Activated naive CD8-positive, alpha-beta T cell treated with anti-CD3 and anti-CD28 coated beads, Interleukin-2, amount 10 ng/mL, durations not matched to agents 7 days and 5 days (primary cell): ENCODE data around the gene RECK. TPM values are rescaled to one million over a fixed set of nuclear protein-coding genes. Genes with fewer than 3 reads are reported as not detected.

Experiments
- ATAC-seq: fragments of 150-1000 bp; cut with Tn5 transposase; one replicate; pipeline ENCODE4 v1.10.0; 2021; ENCODE audit warnings: low read depth, moderate library complexity
- POLR2A ChIA-PET: fragments of 350-600 bp; sonication (Branson Sonifier 250); formaldehyde crosslinking; loops from one replicate; lab custom pipeline; 2021; ENCODE audit warnings: antibody characterized with exemption; lab: Charles Lee
- DNase-seq: peaks from one replicate; pipeline ENCODE4 v3.0.0; 2021
- H3K27ac Mint-ChIP-seq: one replicate; pipeline ENCODE4 v1.8.0; 2022; ENCODE audit warnings: mild to moderate bottlenecking, mixed read lengths
- H3K27me3 Mint-ChIP-seq: one replicate; pipeline ENCODE4 v1.8.0; 2022; ENCODE audit warnings: mild to moderate bottlenecking, moderate library complexity, mixed read lengths
- H3K36me3 Mint-ChIP-seq: one replicate; pipeline ENCODE4 v1.8.0; 2021; ENCODE audit warnings: mild to moderate bottlenecking, mixed read lengths
- H3K4me1 Mint-ChIP-seq: one replicate; pipeline ENCODE4 v1.8.0; 2021; ENCODE audit warnings: mixed read lengths
- H3K4me3 Mint-ChIP-seq: one replicate; pipeline ENCODE4 v1.8.0; 2022; ENCODE audit warnings: mild to moderate bottlenecking, moderate library complexity, mixed read lengths
- H3K9me3 Mint-ChIP-seq: one replicate; pipeline ENCODE4 v1.8.0; 2021; ENCODE audit warnings: mixed read lengths
- total RNA-seq, 2 experiments: library from RNA; stranded (reverse); gene quantifications; one replicate each; pipeline ENCODE4 v1.2.3, GENCODE V29; 2021

Gene RECK
- total RNA-seq, 2 experiments from 2014 or later: 8.8 to 9.3 TPM

DNA sequence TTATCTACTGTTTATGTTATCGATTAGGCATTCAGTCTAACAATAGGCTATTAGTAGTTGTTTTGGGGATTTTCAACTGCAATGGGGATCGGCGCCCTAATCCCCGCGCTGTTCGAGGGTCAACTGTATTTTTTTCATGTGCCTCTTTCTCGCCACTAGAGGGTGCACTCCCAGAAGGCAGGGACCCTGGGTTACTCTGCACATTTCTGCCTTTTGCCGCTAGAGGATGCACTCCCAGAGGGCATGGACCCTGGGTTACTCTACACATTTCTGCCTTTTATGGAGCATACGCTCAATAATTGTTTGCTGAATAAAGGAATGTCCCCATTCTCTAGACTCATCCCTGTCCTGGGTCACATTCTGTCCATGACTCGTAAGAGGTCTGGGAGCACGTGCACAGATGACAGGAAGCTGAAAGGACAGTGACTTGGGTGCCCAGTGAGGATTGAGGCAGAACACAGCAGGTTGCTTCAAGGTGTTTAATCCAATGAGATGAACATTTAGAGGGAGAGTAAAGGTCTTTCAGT lies 27.9 kb upstream of the RECK start:
- H3K4me1 Mint-ChIP-seq: peaks cover 10% of the 10 kb centered on the region
- H3K27ac Mint-ChIP-seq: peak overlapping the region; percentile 8
- DNase-seq: peak; percentile 55
- ATAC-seq: peak; percentile 94
- peaks cover 8% of the 10 kb centered on the region for H3K9me3 Mint-ChIP-seq
- peaks cover 3% of the 10 kb centered on the region for H3K36me3 Mint-ChIP-seq
- H3K4me3 Mint-ChIP-seq: no peak overlapping the region
- POLR2A ChIA-PET: no interaction called here
- H3K27me3 Mint-ChIP-seq: peaks cover 47% of the 10 kb centered on the region

GRCh38 chr9:36011379-36011778 lies 25.3 kb upstream of the RECK start:
- Mint-ChIP-seq H3K4me1 (peaks cover 10% of the 10 kb centered on the region), H3K27me3 (peaks cover 44% of the 10 kb centered on the region), H3K9me3 (no peaks in the 10 kb centered on the region), H3K27ac (no peak overlapping the region), H3K4me3 (no peak overlapping the region), H3K36me3 (no peaks in the 10 kb centered on the region)
- POLR2A ChIA-PET: no interaction called here
- DNase-seq (no peak), ATAC-seq (no peak)

DNA sequence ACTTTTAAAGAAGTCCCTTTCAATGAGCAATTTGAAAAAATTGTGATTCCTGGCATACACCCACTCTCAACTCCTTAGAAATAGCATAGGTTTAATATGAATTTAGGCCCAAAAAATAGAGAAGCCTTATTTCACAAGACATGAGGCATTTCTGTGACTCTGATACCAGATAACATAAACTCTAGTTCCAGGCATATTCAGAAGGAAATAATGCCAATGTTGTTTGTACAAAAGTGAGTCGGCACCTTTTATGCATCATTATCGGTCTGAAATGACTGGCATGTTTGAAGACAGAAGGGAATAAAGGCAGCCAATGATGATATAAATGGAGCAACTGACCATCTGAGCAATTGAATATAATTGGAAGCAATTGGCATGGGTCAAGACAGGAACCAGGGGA lies 19.4 kb upstream of the RECK start:
- H3K27me3 Mint-ChIP-seq: peaks cover 25% of the 10 kb centered on the region
- no peak overlapping the region for H3K27ac Mint-ChIP-seq
- H3K36me3 Mint-ChIP-seq: no peaks in the 10 kb centered on the region
- POLR2A ChIA-PET: no interaction called here
- H3K9me3 Mint-ChIP-seq: no peaks in the 10 kb centered on the region
- H3K4me1 Mint-ChIP-seq: no peaks in the 10 kb centered on the region
- ATAC-seq (no peak), DNase-seq (no peak)
- no peak overlapping the region for H3K4me3 Mint-ChIP-seq

- peaks cover 25% of the 10 kb centered on the region for H3K27me3 Mint-ChIP-seq
- H3K9me3 Mint-ChIP-seq: no peaks in the 10 kb centered on the region
- H3K4me3 Mint-ChIP-seq: no peak overlapping the region
- no peak for ATAC-seq
- no peaks in the 10 kb centered on the region for H3K4me1 Mint-ChIP-seq
- no peak overlapping the region for H3K27ac Mint-ChIP-seq
- no peaks in the 10 kb centered on the region for H3K36me3 Mint-ChIP-seq
- no peak for DNase-seq
- POLR2A ChIA-PET: no interaction called here
Observed at GRCh38 chr9:36018129-36018528, 18.6 kb upstream of the RECK start.

- Mint-ChIP-seq H3K4me1 (no peaks in the 10 kb centered on the region), H3K36me3 (no peaks in the 10 kb centered on the region), H3K9me3 (no peaks in the 10 kb centered on the region), H3K27me3 (peaks cover 24% of the 10 kb centered on the region), H3K27ac (peak overlapping the region; percentile 41), H3K4me3 (no peak overlapping the region)
- ATAC-seq: no peak
- POLR2A ChIA-PET: interaction anchor here (0.7 kb wide), 1 partner anchor 85 kb away, joined by 5 read pairs; no protein-coding TSS in a partner anchor
- no peak for DNase-seq
Observed at GRCh38 chr9:36018891-36019720, 17.6 kb upstream of the RECK start.

- Mint-ChIP-seq H3K27me3 (peaks cover 14% of the 10 kb centered on the region), H3K4me3 (no peak overlapping the region), H3K9me3 (no peaks in the 10 kb centered on the region), H3K27ac (no peak overlapping the region), H3K4me1 (no peaks in the 10 kb centered on the region), H3K36me3 (no peaks in the 10 kb centered on the region)
- ATAC-seq (no peak), DNase-seq (no peak)
- POLR2A ChIA-PET: no interaction called here
Observed at GRCh38 chr9:36021968-36022367, 14.7 kb upstream of the RECK start.

DNA sequence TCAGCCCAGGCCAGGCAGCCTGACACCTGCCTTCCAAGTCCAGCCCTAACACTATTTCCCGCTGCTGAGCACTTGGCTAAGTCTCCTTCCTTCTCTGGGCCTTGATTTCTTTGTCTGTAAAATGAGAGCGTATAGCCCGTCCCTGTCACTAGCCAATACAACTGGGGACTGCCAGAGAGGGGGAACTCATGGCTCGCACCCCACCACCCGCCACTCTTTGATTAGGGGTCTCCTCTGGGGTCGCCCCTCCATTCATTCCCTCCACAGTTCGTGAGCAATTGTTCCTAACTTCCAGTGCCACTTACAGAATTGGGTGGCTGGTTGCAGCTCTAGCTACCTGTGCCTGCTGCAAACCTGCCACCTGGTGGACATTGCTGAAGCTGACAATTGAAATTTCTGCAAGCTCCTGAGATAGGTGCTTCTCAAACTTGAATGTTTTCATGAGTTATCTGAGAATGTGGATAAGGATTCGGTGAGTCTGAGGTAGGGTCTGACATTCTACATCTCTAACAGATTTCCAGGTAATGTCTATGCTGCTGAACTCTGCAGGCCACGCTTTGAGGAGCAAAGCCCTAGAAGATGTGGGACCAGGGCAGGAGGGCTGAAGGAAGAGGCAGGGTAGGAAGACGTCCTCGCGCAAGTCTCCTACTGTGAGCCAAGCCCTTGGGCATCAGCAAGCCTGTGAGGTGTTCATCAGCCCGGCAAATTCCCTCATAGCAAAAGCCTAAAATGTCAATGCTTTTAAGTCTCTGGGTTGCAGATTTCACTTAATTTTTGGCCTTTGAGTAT lies 13.3 kb upstream of the RECK start:
- no peaks in the 10 kb centered on the region for H3K4me1 Mint-ChIP-seq
- DNase-seq (peak; percentile 61), ATAC-seq (peak; percentile 80)
- POLR2A ChIA-PET: interaction anchor here (1.2 kb wide), 1 partner anchor 14 kb away, joined by 3 read pairs; the partner anchor contains the start of gene RECK
- H3K36me3 Mint-ChIP-seq: no peaks in the 10 kb centered on the region
- H3K9me3 Mint-ChIP-seq: no peaks in the 10 kb centered on the region
- H3K27me3 Mint-ChIP-seq: peaks cover 21% of the 10 kb centered on the region
- no peak overlapping the region for H3K27ac Mint-ChIP-seq
- H3K4me3 Mint-ChIP-seq: no peak overlapping the region

- POLR2A ChIA-PET: no interaction called here
- Mint-ChIP-seq H3K36me3 (no peaks in the 10 kb centered on the region), H3K4me1 (no peaks in the 10 kb centered on the region), H3K4me3 (no peak overlapping the region), H3K27ac (no peak overlapping the region), H3K27me3 (peaks cover 24% of the 10 kb centered on the region), H3K9me3 (no peaks in the 10 kb centered on the region)
- ATAC-seq (no peak), DNase-seq (no peak)
Observed at GRCh38 chr9:36025746-36026145, 11.0 kb upstream of the RECK start.

GRCh38 chr9:36029202-36029601 lies 7.5 kb upstream of the RECK start:
- no peaks in the 10 kb centered on the region for H3K9me3 Mint-ChIP-seq
- no peaks in the 10 kb centered on the region for H3K4me1 Mint-ChIP-seq
- no peak overlapping the region for H3K27ac Mint-ChIP-seq
- DNase-seq: no peak
- peaks cover 46% of the 10 kb centered on the region for H3K27me3 Mint-ChIP-seq
- POLR2A ChIA-PET: no interaction called here
- no peak overlapping the region for H3K4me3 Mint-ChIP-seq
- no peak for ATAC-seq
- H3K36me3 Mint-ChIP-seq: no peaks in the 10 kb centered on the region

DNA sequence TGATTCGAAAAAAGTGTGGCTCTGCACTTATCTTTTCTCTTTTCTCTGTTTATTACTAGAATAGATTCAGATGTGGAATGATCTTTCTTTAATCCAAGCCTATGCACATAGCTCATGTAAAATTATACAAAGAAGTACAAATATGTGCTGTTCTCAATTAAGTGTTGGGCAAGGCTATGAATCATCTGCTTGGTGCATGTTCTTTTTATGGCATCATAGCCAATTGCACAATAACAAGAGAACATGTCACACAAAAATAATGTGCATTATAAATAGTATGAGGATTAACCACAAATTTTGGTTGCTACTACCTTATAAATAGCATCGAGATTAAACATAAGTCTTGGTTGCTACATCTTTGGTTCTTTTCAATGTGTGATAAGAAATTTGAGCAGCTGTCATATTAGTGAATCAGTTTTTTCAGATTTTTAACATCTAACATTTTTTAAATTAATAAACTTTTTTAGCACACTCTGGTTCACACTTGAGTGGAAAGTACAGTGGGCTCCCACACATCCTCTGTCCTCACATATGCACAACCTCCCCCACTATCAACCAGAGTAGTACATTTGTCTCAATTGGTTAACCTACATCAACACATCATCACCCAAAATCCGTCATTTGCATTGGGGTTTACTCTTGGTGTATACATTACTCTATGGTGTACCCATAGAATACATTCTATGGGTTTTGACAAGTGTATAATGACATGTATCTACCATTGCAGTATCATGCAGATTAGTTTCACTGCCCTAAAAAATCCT lies 6.8 kb upstream of the RECK start:
- Mint-ChIP-seq H3K9me3 (no peaks in the 10 kb centered on the region), H3K36me3 (no peaks in the 10 kb centered on the region), H3K27me3 (peaks cover 46% of the 10 kb centered on the region), H3K4me3 (no peak overlapping the region), H3K27ac (no peak overlapping the region), H3K4me1 (no peaks in the 10 kb centered on the region)
- ATAC-seq (no peak), DNase-seq (no peak)
- POLR2A ChIA-PET: no interaction called here

GRCh38 chr9:36030871-36031270 lies 5.8 kb upstream of the RECK start:
- Mint-ChIP-seq H3K4me3 (no peak overlapping the region), H3K4me1 (no peaks in the 10 kb centered on the region), H3K9me3 (no peaks in the 10 kb centered on the region), H3K27me3 (peaks cover 45% of the 10 kb centered on the region), H3K27ac (no peak overlapping the region), H3K36me3 (no peaks in the 10 kb centered on the region)
- POLR2A ChIA-PET: no interaction called here
- DNase-seq: no peak
- ATAC-seq: no peak

DNA sequence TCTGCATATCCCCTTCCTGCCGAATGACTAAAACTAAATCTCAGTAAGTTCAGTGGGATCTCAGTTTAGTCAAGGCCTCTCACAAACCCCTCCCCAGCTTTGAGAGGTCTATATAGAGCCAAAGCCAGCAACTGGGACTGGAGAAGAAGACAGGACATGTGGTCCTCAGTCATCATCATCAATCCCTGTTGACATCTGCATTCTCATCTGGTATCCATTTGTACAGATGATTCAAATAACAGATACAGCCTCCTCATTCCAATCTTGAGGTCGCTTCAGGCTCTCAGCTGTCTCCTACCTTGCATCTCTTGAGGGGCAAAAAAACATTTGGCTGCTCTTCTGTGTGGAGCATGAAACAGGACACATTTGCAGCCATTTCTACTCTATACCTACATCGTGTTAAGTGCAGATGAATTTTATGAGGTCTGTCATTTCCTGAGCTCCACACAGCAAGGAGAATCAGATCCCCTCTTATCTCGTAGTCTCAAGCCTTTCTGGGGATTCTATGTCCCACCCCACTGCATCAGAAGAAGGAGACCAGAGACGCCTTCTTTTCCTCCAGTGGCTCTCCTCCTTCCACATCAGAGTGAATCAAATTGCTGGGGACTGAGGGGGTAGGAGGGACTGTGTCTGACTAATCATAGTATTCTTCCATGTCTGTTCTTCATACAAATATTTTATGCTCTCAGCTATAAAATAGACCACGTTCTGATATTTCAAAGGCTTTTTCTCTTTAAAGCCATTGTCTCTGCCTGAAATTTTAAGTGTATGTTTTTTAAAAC lies 4.7 kb upstream of the RECK start:
- no peak for DNase-seq
- H3K27me3 Mint-ChIP-seq: peaks cover 40% of the 10 kb centered on the region
- no peak overlapping the region for H3K27ac Mint-ChIP-seq
- H3K4me1 Mint-ChIP-seq: no peaks in the 10 kb centered on the region
- ATAC-seq: no peak
- no peaks in the 10 kb centered on the region for H3K9me3 Mint-ChIP-seq
- POLR2A ChIA-PET: no interaction called here
- H3K36me3 Mint-ChIP-seq: no peaks in the 10 kb centered on the region
- no peak overlapping the region for H3K4me3 Mint-ChIP-seq
